Esophagus squamous epithelium (tissue), 5 donors: ENCODE measurements around the gene L1CAM. TPM values are rescaled to one million over a fixed set of nuclear protein-coding genes. Genes with fewer than 3 reads are reported as not detected.

Experiments
- DNase-seq: peaks from one replicate; lab custom pipeline; 2025; lab: John Stamatoyannopoulos, UW
- H3K27ac ChIP-seq, 4 donors: fragments of 200-600 bp; sonication (generic); one replicate each; pipeline ENCODE4 v1.5.1; 2016 to 2019; ENCODE audit warnings: mild to moderate bottlenecking in 1 of 4
- H3K27me3 ChIP-seq, 4 donors: fragments of 200-600 bp; sonication (generic); 1 replicate in 3 of 4; 2 replicates in 1 of 4; pipeline versions ENCODE4 v1.5.1 to v1.6.0; 2017 to 2021; ENCODE audit warnings: antibody characterized with exemption in 1 of 4
- H3K36me3 ChIP-seq, 3 donors: fragments of 200-600 bp; sonication (generic); one replicate each; pipeline ENCODE4 v1.5.1; 2016 to 2019
- H3K4me1 ChIP-seq, 3 donors: fragments of 200-600 bp; sonication (generic); one replicate each; pipeline ENCODE4 v1.5.1; 2017 to 2019
- H3K4me3 ChIP-seq, 4 donors: fragments of 200-600 bp; sonication (generic); 1 replicate in 3 of 4; 2 replicates in 1 of 4; pipeline ENCODE4 v1.5.1; 2016 to 2019; ENCODE audit warnings: mild to moderate bottlenecking in 2 of 4, moderate library complexity in 1 of 4
- H3K9me3 ChIP-seq, 3 donors: fragments of 200-600 bp; sonication (generic); one replicate each; pipeline ENCODE4 v1.5.1; 2016 to 2019
- POLR2A ChIP-seq, 4 donors: fragments of 450-650 bp; IDR thresholded peaks; one replicate each; pipeline ENCODE4 v1.6.1; 2017; ENCODE audit warnings: antibody characterized with exemption in 4 of 4, mild to moderate bottlenecking in 4 of 4, moderate library complexity in 3 of 4
- WGBS, 2 donors: methylation state at CpG; one replicate each; pipeline ENCODE4 v1.1.5; 2018; 5-methylcytosine and 5-hydroxymethylcytosine counted together
- intact Hi-C: fragments of 100-400 bp; cut with DNase I; formaldehyde crosslinking; loops from one replicate; pipeline ENCODE4 v1.15.0; 2022
- total RNA-seq, 4 donors: library from RNA; depleted of rRNA; stranded (reverse); fragments of >200 nt; gene quantifications; one replicate each; pipeline ENCODE4 v1.1.0, GENCODE V29; 2016
- TF ChIP-seq, protein P1 (sequence below), 6 experiments: fragments of 450-650 bp in 4 of 6; fragments of 200-600 bp in 2 of 6; sonication (generic) in 2 of 6; IDR thresholded peaks; one replicate each; pipeline ENCODE4 v1.5.1; 2016 to 2019; ENCODE audit warnings: antibody characterized with exemption in 6 of 6, mild to moderate bottlenecking in 4 of 6, moderate library complexity in 4 of 6
- donor health status: DM: yes; HTN: yes; CAD: no.

Gene L1CAM
- total RNA-seq, 4 donors from 2014 or later = 0.35 to 3.2 (median 1.3) TPM

DNA sequence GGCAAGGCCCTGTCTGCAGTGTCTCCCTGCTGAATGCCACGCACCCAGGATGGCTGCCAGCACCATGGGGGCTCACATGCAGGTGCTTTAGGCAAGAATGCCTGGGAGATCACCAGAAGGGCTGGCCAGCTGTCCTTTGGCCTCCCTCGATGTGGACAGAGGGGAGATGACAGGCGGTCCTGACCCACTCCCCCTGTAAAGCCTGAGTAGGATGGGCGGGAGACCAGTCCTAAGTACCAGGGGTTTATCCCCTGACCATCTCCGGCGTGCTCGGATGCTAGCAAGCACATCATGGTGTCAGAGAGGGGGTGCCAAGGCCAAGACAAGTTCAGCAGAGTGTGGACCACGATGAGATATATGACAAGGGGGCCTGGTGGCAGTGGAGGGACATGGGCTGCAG, 60.9 kb downstream of the L1CAM start:
- no peak for DNase-seq
- H3K4me1 ChIP-seq = peaks cover 0 to 19% (median 4%) of the 10 kb centered on the region in 3 donors
- no peaks in the 10 kb centered on the region for H3K36me3 ChIP-seq
- H3K27ac ChIP-seq = no peak overlapping the region
- no peak for TF ChIP-seq POLR2A (IDR thresholded peaks at IDR 0.05)
- H3K4me3 ChIP-seq = no peak overlapping the region
- no peaks in the 10 kb centered on the region for H3K9me3 ChIP-seq
- WGBS, 2 donors = 49 to 64% methylated on average over 2 to 5 of the region's 8 CpGs
- intact Hi-C loops = no loop called here
- H3K27me3 ChIP-seq = peaks cover 0 to 31% (median 5%) of the 10 kb centered on the region in 4 donors

DNA sequence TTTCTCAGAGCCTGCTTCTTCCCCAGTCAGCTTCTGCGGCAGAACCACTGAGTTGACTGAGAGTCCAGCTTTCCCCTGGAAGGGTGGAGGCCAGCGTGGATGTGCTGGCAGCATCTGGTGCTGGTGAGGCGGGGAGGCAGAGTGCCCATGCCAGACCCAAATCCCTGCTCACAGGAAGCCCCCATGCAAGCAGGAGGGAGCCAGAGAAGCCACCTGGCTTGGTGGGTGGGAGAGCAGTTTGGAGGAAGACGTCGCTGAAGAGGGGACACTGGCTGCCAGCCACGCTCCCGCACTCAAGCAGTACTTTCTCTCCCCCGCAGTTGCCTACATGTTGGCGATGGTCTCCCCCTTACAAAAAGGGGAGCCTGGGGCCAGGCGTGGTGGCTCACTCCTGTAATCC, 61.6 kb downstream of the L1CAM start:
- Histone ChIP-seq H3K27me3 (peaks cover 0 to 30% (median 2%) of the 10 kb centered on the region in 4 donors), H3K27ac (no peak overlapping the region), H3K9me3 (no peaks in the 10 kb centered on the region), H3K4me3 (no peak overlapping the region), H3K36me3 (no peaks in the 10 kb centered on the region), H3K4me1 (peaks cover 0 to 15% (median 0%) of the 10 kb centered on the region in 3 donors)
- DNase-seq = no peak
- intact Hi-C loops = no loop called here
- WGBS, 2 donors = 82 to 97% methylated on average over 2 to 7 of the region's 10 CpGs
- no peak for TF ChIP-seq POLR2A (IDR thresholded peaks at IDR 0.05)
- TF ChIP-seq, protein P1, sequence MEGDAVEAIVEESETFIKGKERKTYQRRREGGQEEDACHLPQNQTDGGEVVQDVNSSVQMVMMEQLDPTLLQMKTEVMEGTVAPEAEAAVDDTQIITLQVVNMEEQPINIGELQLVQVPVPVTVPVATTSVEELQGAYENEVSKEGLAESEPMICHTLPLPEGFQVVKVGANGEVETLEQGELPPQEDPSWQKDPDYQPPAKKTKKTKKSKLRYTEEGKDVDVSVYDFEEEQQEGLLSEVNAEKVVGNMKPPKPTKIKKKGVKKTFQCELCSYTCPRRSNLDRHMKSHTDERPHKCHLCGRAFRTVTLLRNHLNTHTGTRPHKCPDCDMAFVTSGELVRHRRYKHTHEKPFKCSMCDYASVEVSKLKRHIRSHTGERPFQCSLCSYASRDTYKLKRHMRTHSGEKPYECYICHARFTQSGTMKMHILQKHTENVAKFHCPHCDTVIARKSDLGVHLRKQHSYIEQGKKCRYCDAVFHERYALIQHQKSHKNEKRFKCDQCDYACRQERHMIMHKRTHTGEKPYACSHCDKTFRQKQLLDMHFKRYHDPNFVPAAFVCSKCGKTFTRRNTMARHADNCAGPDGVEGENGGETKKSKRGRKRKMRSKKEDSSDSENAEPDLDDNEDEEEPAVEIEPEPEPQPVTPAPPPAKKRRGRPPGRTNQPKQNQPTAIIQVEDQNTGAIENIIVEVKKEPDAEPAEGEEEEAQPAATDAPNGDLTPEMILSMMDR (IDR thresholded peaks at IDR 0.05) = no peak

DNA sequence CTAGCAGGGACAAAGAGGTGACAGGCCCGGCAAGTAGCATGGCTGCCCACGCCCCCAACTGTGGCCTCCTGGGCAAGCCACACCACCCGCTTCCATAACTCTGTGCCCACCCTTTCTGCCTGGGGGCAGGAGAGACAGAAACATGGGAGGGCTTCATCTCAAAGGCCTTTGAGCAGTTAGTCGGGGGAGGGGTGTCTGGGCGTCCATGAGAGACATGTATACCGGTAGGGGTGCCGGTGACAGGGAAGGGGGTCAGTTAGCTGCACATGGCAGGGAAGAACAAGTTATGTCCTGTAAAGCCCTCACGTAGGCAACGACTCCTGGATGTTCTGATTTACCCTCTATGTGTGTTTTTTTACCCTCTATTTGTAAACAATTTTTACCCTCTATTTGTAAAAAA, 64.9 kb downstream of the L1CAM start:
- Histone ChIP-seq H3K9me3 (no peaks in the 10 kb centered on the region), H3K4me1 (peaks cover 0 to 14% (median 0%) of the 10 kb centered on the region in 3 donors), H3K36me3 (no peaks in the 10 kb centered on the region), H3K27ac (no peak overlapping the region), H3K27me3 (peaks cover 0 to 8% (median 2%) of the 10 kb centered on the region in 4 donors), H3K4me3 (no peak overlapping the region)
- TF ChIP-seq, protein P1 (IDR thresholded peaks at IDR 0.05) = no peak
- no peak for TF ChIP-seq POLR2A (IDR thresholded peaks at IDR 0.05)
- intact Hi-C loops = no loop called here
- no peak for DNase-seq
- 80 to 87% methylated on average over 3 to 5 of the region's 9 CpGs for WGBS, 2 donors

DNA sequence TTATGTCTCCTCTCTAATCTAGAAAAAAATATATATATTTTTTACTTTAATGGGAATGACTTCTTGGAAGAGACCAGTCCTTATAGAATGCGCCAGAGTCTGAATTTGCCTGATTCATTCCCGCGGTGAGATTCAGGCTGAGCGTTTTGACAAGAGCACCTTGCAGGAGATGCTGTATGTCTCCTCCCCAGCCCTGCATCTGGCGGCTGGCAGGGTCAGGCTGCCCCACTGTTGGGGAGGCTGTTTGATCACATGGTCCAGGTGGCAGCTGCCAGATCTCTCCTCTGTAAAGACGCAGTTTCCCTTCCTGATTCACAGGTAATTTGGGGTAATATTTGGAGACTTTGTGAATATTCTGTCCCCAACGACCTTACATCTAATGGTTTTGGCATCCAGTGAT, 65.4 kb downstream of the L1CAM start:
- no peaks in the 10 kb centered on the region for H3K9me3 ChIP-seq
- no peak overlapping the region for H3K4me3 ChIP-seq
- H3K4me1 ChIP-seq = peaks cover 0 to 14% (median 0%) of the 10 kb centered on the region in 3 donors
- WGBS, 2 donors = 75 to 100% methylated on average over 4 to 7 of the region's 7 CpGs
- no peak for DNase-seq
- H3K36me3 ChIP-seq = no peaks in the 10 kb centered on the region
- no peak overlapping the region for H3K27ac ChIP-seq
- intact Hi-C loops = no loop called here
- no peak for TF ChIP-seq POLR2A (IDR thresholded peaks at IDR 0.05)
- TF ChIP-seq, protein P1 (IDR thresholded peaks at IDR 0.05) = no peak
- peaks cover 0 to 8% (median 2%) of the 10 kb centered on the region in 4 donors for H3K27me3 ChIP-seq

DNA sequence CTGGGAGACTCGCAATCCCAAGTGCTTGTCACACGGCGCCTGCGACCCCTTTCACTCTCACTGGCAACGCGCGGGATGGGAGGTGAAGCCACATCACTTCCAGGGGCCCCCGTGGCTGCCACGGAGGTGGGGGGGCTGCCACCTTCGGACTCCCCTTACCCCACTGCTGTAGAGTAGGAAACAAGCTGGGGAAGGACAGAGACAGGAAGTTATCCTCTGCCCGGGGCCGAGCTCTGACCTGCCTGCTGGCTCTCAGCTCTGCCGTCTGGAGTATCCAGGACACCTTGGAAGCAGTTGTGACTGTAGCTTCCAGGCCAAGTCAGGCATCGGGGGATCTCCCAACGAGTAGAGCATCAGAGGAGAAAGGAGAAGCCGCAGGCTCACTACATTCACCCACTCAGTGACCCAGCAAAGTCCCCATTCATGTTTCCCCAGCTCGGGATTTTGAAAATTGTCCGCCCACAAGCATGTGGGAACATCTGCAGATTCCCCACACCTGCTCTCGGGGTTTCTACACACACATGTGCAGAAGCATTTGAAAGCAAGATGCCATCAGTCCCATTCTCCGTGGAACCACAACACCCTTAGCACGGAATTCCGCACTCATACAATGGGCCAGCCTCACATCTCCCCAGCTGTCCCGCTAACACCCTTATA, 66.5 kb downstream of the L1CAM start:
- TF ChIP-seq, protein P1 (IDR thresholded peaks at IDR 0.05) = no peak
- no peak for TF ChIP-seq POLR2A (IDR thresholded peaks at IDR 0.05)
- peaks cover 0 to 14% (median 0%) of the 10 kb centered on the region in 3 donors for H3K4me1 ChIP-seq
- H3K27me3 ChIP-seq = peaks cover 0 to 8% (median 2%) of the 10 kb centered on the region in 4 donors
- peak overlapping the region in 1 of 4 donors; percentile 33 for H3K27ac ChIP-seq
- no peaks in the 10 kb centered on the region for H3K9me3 ChIP-seq
- peak overlapping the region; percentile 24 to 60 (median 40) for H3K4me3 ChIP-seq
- 58 to 62% methylated on average over 6 to 13 of the region's 23 CpGs for WGBS, 2 donors
- intact Hi-C loops = loop anchor here (10.0 kb wide), 1 partner anchor 55 kb away; no protein-coding TSS in a partner anchor
- DNase-seq = no peak
- H3K36me3 ChIP-seq = no peaks in the 10 kb centered on the region
